Measurements from ENCODE around the gene RNF13.

GRCh38 chr3:149871855-149872254 lies 58.8 kb downstream of the RNF13 start:
- TF ChIP-seq GATA2 (IDR thresholded peaks at IDR 0.05; ENCODE audit: low read depth, low read length) (no peak), GATA3 (IDR thresholded peaks at IDR 0.05; ENCODE audit: low read depth, low read length) (no peak)

Data from SH-SY5Y (cell line).